Measurements from ENCODE around the gene TTC7B.

The TTC7B gene

GRCh38 chr14:90587252-90587910 is 228.8 kb downstream of the TTC7B start:
- DNase-seq: no peak

GRCh38 chr14:90585106-90585505 is 231.1 kb downstream of the TTC7B start:
- DNase-seq: no peak

- DNase-seq: no peak
Observed at GRCh38 chr14:90583916-90584605, 232.2 kb downstream of the TTC7B start.

- no peak for DNase-seq
Observed at GRCh38 chr14:90583427-90583826, 232.8 kb downstream of the TTC7B start.

- no peak for DNase-seq
Observed at GRCh38 chr14:90582166-90582565, 234.1 kb downstream of the TTC7B start.

- DNase-seq: no peak
Observed at GRCh38 chr14:90581745-90582144, 234.5 kb downstream of the TTC7B start.

DNA sequence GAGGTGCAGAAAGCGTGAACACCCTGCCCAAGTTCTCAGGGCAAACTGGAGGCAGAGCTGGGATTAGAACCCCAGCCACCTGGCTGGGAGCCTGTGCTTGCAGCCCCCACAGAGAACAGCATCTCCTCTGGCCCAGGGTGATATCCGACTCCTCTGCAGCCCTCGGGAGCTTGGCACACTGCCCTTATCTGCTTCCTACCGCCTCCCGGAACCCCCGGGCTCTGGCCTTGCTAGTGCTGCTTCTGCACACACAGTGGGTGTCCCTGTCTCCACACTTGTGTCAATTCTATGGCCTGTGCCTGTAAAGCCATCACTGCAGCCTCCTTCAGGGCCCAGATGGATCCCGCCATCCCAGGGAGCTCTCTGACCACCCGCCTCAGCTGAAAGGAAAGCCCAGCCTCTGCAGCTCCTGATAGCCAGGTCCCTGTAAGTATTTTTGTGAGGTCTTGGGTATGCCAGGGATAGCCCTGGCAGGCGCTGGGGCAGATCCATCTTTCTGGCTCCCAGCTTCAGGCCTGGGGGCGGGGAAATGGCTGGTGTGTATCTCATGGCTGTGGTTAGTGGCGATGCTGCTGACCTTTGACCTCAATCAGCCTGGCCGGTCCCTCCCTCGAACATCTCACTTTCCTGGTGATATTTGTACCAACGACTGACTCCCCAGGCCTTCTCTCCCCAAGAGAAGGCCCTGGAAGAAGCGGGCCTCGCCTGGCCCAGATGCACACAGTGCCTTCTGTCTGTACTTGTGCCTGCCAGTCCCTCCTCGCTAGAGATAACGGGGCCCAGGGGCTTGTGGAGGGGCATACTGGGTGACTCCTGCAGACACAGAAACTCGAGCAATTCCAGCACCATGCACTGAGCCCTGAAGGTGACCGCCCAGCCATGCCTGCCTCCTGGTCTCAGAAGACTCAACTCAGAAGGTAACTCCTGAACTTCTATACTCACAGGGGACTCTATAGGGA is 235.6 kb downstream of the TTC7B start:
- no peak for DNase-seq

- no peak for DNase-seq
Observed at GRCh38 chr14:90579816-90580215, 236.4 kb downstream of the TTC7B start.

DNA sequence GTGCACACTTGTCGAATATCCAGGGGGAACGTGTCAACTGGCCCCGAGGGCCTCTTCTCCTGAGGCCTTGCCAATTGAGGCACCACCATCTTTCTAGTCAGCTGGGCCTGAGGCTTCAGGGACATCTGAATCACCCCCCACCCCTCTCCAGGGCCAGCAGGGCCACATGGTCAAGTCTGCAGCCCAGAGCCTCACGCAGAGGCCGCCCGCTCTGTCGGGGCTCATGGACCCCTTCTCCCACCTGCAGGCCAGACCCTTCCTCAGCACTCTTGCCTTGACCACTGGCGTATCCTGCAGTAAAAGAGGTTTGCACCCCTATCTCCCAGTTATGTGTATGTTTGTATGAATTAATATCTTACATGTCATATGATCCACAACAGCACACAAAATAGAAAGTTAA is 237.1 kb downstream of the TTC7B start:
- DNase-seq: no peak

GRCh38 chr14:90578283-90578985 is 237.8 kb downstream of the TTC7B start:
- DNase-seq: no peak

DNA sequence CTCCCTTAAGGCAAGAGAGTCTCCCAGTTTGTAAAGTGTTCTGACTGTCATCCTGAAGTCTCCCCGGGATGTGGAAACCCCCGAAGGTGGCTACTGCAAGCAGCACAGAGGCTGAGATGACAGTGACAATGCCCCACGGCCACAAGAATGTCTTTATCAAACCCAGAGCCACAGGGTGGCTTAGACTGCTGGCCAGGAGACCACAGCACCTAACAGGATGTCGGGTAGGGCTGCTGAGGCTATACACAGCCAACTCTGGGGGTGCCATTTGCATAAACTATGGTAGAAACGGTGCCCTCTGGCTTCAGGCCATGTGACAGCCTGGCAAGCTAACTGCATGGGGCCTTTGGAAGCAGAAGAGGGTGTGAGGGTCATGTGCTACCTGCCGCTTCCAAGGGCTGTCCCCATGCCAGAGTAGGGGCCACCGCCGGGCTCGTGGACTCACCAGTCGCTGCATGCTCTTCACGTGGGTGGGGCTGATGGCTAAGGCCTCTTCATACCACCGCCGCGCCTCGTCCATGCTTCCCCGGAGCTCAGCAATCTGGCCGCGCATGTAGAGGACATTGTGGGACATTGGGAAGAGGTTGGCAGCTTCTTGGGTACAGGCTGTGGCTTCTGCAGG is 238.5 kb downstream of the TTC7B start:
- DNase-seq: no peak

- no peak for DNase-seq
Observed at GRCh38 chr14:90576981-90577660, 239.1 kb downstream of the TTC7B start.

GRCh38 chr14:90576581-90576980 is 239.6 kb downstream of the TTC7B start:
- no peak for DNase-seq

DNA sequence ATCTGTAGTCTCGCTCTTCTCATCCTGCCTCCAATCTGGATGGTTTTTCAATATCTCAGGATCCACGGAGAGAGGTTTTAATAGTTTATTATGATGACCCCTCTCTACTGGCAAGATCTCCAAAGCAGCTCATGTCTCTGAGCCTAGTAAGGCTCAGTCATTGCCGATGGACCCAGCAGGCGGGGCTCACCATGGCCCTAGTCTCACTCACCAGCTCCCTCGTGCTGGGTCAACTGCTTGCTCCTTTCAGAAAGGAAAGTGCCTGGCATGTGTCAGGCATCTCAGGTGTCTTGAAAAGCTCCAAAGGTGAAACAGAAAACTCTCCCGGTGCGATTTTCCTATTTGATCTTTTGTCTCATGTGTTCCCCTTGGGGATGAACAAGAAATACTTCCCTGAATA is 240.4 kb downstream of the TTC7B start:
- DNase-seq: no peak

- no peak for DNase-seq
Observed at GRCh38 chr14:90575336-90575735, 240.9 kb downstream of the TTC7B start.

- DNase-seq: no peak
Observed at GRCh38 chr14:90574188-90575131, 241.8 kb downstream of the TTC7B start.

- DNase-seq: no peak
Observed at GRCh38 chr14:90573385-90574105, 242.7 kb downstream of the TTC7B start.

- no peak for DNase-seq
Observed at GRCh38 chr14:90572441-90573150, 243.6 kb downstream of the TTC7B start.

Measured in SW 1271 (cell line).